ENCODE data around the gene CITED4. TPM values are rescaled to one million over a fixed set of nuclear protein-coding genes. Genes with fewer than 3 reads are reported as not detected.

CITED4 gene
- total RNA-seq, 1 experiment from 2014 or later: 1.2 TPM

Other genes with a start within 250 kb of the CITED4 start
- 0.68 and 0.78 TPM in 2 replicates for gene RIMS3, start 196.7 kb downstream of the CITED4 start, total RNA-seq (2014; rRNA removed; shearing (Covaris generic))
- gene NFYC, start 170.7 kb downstream of the CITED4 start, total RNA-seq (2014; rRNA removed; shearing (Covaris generic)): 23.5 and 32.5 TPM in 2 replicates
- 0.05 TPM in 1 of 2 replicates, not detected in the other for gene KCNQ4, start 78.6 kb downstream of the CITED4 start, total RNA-seq (2014; rRNA removed; shearing (Covaris generic))
- gene CTPS1, start 117.3 kb upstream of the CITED4 start, total RNA-seq (2014; rRNA removed; shearing (Covaris generic)): 62.2 and 77.9 TPM in 2 replicates
- 0.03 TPM in 1 of 2 replicates, not detected in the other for gene SLFNL1, start 159.4 kb upstream of the CITED4 start, total RNA-seq (2014; rRNA removed; shearing (Covaris generic))

Measured in SJSA1 (cell line).